Measurements from ENCODE around the gene MRPL45. TPM values are rescaled to one million over a fixed set of nuclear protein-coding genes. Genes with fewer than 3 reads are reported as not detected.

The MRPL45 gene
- total and polyA plus RNA-seq, 9 of the 15 experiments (the other 6 are each of a cell fraction or from before 2014, with no cell fraction given), result 48.4 to 228 (median 76.8) TPM

GRCh38 chr17:38334480-38335364, 37.8 kb downstream of the MRPL45 start (continued):
- TF ChIP-seq CREB3L1 (IDR thresholded peaks at IDR 0.05; ENCODE audit: borderline replicate concordance, low read depth) (no peak), KDM1A (IDR thresholded peaks at IDR 0.05) (no peak), FOXK2 (conservative IDR thresholded peaks at IDR 0.05 in 1 of 2, IDR thresholded peaks at IDR 0.05 in 1 of 2; ENCODE audit: low read depth in 2 of 2) (no peak)

GRCh38 chr17:38336838-38337237, 39.9 kb downstream of the MRPL45 start:
- BruUV-seq (replicated peaks), result no TSS peak
- H3K4me1 ChIP-seq (replicated peaks in 1 of 2; ENCODE audit: control insufficient read depth in 2 of 2, insufficient read depth in 2 of 2, low read length in 2 of 2), result peaks cover 0 to 11% of the 10 kb centered on the region in 2 experiments; a peak in 1 of 5 replicates
- no peaks in the 10 kb centered on the region for H3K9me1 ChIP-seq (ENCODE audit: control insufficient read depth, insufficient read depth, low read length)
- H4K20me1 ChIP-seq (replicated peaks; ENCODE audit: control insufficient read depth, insufficient read depth, low read length), result peaks cover 23% of the 10 kb centered on the region
- H3K27me3 ChIP-seq (ENCODE audit: control insufficient read depth in 2 of 2, insufficient read depth in 2 of 2, low read length in 2 of 2), result peaks cover 42 to 76% of the 10 kb centered on the region in 2 experiments
- in situ Hi-C loops (cut with MboI) (no loop called here), intact Hi-C loops (cut with micrococcal nuclease) (no loop called here)
- no peaks in the 10 kb centered on the region for H3K9me3 ChIP-seq (replicated peaks; ENCODE audit: control insufficient read depth, insufficient read depth, low read depth, low read length)
- peak overlapping the region in 1 of 2 experiments; percentile 21; a peak in 1 of 4 replicates for H3K9ac ChIP-seq (ENCODE audit: insufficient read depth in 1 of 2, low read depth in 2 of 2, low read length in 2 of 2)
- POLR2A ChIA-PET, result no interaction called here
- no peak overlapping the region for H3K4me2 ChIP-seq (ENCODE audit: insufficient read depth, low read length)
- H3K79me2 ChIP-seq (ENCODE audit: control insufficient read depth, insufficient read depth, low read length), result no peaks in the 10 kb centered on the region
- CTCF ChIA-PET (ENCODE audit: low intra/inter-chr PET ratio), result no interaction called here
- FAIRE-seq, result no peak
- DNase-seq (ENCODE audit: extremely low read depth in 1 of 4, low spot score in 3 of 4), result no peak
- no peaks in the 10 kb centered on the region for H3K36me3 ChIP-seq (ENCODE audit: control insufficient read depth, insufficient read depth, low read length)
- H3K4me3 ChIP-seq, result no peak overlapping the region
- no peak overlapping the region for H3K27ac ChIP-seq (ENCODE audit: extremely low read depth, low read depth, low read length)
- TF ChIP-seq FOXA3 (CRISPR knock-in tag; conservative IDR thresholded peaks at IDR 0.05 in 1 of 2, IDR thresholded peaks at IDR 0.05 in 1 of 2) (no peak), RBM34 (IDR thresholded peaks at IDR 0.05; ENCODE audit: borderline replicate concordance, insufficient read depth, low read length) (no peak), KLF13 (tag; IDR thresholded peaks at IDR 0.05; ENCODE audit: borderline replicate concordance, low read depth) (no peak), ZC3H11A (IDR thresholded peaks at IDR 0.05; ENCODE audit: low read depth, low read length) (no peak), POLR3A (IDR thresholded peaks at IDR 0.05; ENCODE audit: borderline replicate concordance, extremely low read depth, insufficient read depth, insufficient read length) (no peak)
- WGBS (ENCODE audit: insufficient coverage, low coverage, missing lambda C conversion rate), result 11% methylated on average over 11 of the region's 11 CpGs
- ATAC-seq, result no peak
- no peak overlapping the region for H2AFZ ChIP-seq (ENCODE audit: low read depth, low read length)

All from K562 (cell line).